HG02938 (cell line): ENCODE measurements around the gene TOP2A.

Experiments
- ATAC-seq: cut with Tn5 transposase; IDR thresholded peaks from one replicate; pipeline ENCODE4 v1.9.1; 2021; ENCODE audit warnings: mild to moderate bottlenecking, moderate library complexity; ENCODE audit not compliant: unreplicated experiment

TOP2A gene

GRCh38 chr17:40361925-40362695 is 55.6 kb downstream of the TOP2A start:
- no peak for ATAC-seq

- no peak for ATAC-seq
Measured at GRCh38 chr17:40361063-40361924, 56.4 kb downstream of the TOP2A start.

GRCh38 chr17:40360091-40360490 is 57.6 kb downstream of the TOP2A start:
- ATAC-seq, result no peak

GRCh38 chr17:40358323-40359038 is 59.2 kb downstream of the TOP2A start:
- ATAC-seq, result no peak

- no peak for ATAC-seq
Measured at GRCh38 chr17:40356990-40357881, 60.5 kb downstream of the TOP2A start.

- no peak for ATAC-seq
Measured at GRCh38 chr17:40355804-40356758, 61.6 kb downstream of the TOP2A start.

GRCh38 chr17:40355123-40355803 is 62.4 kb downstream of the TOP2A start:
- no peak for ATAC-seq

GRCh38 chr17:40354221-40355122 is 63.2 kb downstream of the TOP2A start:
- ATAC-seq, result no peak

GRCh38 chr17:40352779-40353394 is 64.8 kb downstream of the TOP2A start:
- ATAC-seq, result no peak

GRCh38 chr17:40352237-40352778 is 65.4 kb downstream of the TOP2A start:
- ATAC-seq, result no peak

GRCh38 chr17:40351359-40352236 is 66.1 kb downstream of the TOP2A start:
- ATAC-seq, result no peak

- ATAC-seq, result no peak
Measured at GRCh38 chr17:40350689-40351358, 66.9 kb downstream of the TOP2A start.

- no peak for ATAC-seq
Measured at GRCh38 chr17:40349895-40350688, 67.6 kb downstream of the TOP2A start.

GRCh38 chr17:40349477-40349894 is 68.2 kb downstream of the TOP2A start:
- ATAC-seq, result no peak
